Astrocyte (in vitro differentiated cells and primary cell): Measurements from ENCODE around the gene KPNA6.

Source experiments
- CTCF ChIP-seq: IDR thresholded peaks from 2 replicates; pipeline ENCODE4 v1.5.1; 2011; ENCODE audit warnings: low read depth, mild to moderate bottlenecking, inconsistent platforms, low read length, moderate library complexity; ENCODE audit not compliant: insufficient read depth
- EZH2 ChIP-seq: IDR thresholded peaks from 2 replicates; pipeline ENCODE4 v1.6.1; 2012; ENCODE audit warnings: mild to moderate bottlenecking, low read length, inconsistent platforms; ENCODE audit not compliant: insufficient read depth

DNA sequence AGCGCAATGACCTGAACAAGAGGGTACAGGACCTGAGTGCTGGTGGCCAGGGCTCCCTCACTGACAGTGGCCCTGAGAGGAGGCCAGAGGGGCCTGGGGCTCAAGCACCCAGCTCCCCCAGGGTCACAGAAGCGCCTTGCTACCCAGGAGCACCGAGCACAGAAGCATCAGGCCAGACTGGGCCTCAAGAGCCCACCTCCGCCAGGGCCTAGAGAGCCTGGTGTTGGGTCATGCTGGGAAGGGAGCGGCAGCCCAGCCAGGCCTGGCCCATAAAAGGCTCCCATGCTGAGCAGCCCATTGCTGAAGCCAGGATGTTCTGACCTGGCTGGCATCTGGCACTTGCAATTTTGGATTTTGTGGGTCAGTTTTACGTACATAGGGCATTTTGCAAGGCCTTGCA is 87.1 kb downstream of the KPNA6 start:
- no peak for TF ChIP-seq CTCF
- TF ChIP-seq EZH2, result no peak
